Measurements from ENCODE around the gene ATP8A1.

The ATP8A1 gene

DNA sequence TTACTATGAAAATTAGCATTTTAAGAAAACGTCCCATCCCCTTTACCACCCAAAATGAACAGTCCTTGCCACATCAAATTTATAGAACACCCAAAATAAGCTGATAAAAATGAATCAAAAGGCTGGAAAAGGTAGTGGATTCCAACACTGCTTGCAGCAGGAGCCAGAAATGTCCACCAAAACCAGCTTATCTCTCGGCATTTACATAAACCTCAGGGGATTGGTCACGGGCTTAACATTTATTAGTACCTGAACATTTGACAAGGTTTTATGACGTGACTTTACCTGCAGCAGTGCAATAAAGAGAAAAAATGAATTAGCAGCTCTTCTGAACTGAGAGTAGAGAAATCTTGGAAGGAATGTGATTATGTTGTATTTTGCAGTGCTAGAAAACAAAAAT, 31.6 kb downstream of the ATP8A1 start:
- no peak for DNase-seq

DNA sequence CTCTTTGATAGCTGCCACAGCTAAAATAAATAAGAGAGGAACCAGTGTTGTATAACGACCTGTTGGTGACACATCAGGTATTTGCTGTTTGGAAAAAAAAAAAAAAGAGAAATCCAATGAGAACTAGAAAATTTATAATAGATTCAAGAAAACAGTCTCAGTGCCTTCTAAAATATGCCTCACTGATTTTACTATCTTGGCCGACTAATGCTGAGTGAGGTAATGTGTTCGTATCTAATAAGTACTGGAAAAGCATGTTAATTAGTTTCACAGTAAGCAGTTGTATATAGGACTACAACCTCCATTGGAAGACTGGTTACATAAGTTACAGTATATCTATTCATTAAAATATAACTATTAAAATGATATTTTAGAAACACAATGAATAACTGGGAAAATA, 32.4 kb downstream of the ATP8A1 start:
- DNase-seq: no peak

DNA sequence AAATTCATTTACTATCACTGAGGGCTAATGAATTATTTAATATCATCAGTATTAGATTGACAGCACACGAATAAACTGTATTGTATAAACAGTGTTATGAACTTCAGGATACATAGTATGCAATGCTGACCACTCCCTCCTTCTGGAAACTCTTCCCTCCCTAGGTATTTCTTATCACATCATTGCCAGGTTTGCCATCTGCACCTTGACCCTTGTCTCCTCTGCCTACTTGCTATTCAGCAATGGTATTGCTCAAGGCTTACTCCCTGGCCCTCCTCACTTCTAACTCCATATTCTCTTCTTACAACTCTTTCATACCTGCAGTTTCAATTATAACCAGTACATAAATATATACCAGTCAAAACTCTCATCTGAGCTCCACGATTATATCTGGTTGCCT, 38.9 kb downstream of the ATP8A1 start:
- DNase-seq: no peak

DNA sequence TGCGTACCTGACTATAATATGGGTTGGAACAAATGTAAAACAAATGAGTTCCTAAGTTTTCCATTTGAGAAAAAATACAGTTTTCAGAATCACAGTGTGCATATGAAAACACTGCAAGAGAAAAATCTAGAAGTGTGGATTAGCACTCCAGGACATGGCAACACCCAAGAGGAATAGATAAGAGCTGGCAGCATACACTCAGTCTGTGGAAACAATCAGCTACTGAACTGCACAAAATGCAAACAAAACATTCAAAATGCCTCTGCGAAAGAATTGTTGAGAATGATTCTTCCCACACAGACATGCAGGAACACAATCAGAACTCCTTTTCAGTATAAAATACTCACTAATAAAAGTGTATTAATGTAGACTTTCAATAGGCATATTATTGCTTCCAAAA, 39.9 kb downstream of the ATP8A1 start:
- DNase-seq: no peak

DNA sequence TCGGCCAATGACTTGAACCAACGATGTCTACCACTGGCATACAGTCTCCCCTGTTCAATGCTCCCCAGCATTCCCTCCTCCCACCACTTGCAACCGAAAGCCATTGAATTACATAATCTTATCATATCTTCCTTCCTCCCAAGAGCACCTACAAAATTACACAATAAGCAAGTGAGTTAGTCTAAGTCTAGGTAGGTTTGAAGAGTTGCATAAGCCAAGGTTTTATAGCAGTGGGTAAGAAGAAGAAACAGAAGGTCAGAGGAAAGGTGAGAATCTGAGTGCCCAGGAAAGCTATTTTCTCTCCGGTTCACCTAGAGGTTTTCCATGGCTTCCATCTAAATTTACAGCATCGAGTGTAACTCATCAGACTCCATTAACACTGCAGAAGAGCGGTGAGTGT, 40.3 kb downstream of the ATP8A1 start:
- no peak for DNase-seq

DNA sequence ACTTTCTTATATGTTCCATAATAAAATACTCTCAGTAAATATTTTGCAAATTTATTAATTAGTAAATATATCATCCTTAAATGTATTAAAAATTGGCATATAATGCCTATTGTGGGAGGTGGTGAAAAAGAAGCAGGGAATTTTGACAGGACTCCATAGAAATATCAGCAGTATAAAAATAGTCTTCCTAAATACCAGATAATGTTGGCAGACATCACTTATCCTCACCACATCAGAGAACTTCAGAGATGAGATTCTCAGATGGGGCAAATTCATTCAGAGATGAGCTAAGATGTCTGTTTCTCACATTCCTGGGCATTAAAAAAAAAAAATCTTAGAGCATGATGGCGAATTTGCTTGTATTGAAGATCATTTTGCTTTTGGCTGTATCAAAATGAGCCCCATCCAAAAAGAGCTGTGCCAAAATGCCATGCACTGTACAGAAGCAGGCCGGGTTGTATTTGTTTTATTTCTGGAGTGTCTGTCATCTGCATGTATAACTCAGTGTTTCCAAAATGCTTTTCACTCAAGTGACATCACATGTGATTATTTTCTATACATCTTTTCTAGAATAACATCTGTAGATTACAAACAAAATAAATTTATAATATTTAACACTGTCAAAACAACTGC, 41.7 kb downstream of the ATP8A1 start:
- no peak for DNase-seq

DNA sequence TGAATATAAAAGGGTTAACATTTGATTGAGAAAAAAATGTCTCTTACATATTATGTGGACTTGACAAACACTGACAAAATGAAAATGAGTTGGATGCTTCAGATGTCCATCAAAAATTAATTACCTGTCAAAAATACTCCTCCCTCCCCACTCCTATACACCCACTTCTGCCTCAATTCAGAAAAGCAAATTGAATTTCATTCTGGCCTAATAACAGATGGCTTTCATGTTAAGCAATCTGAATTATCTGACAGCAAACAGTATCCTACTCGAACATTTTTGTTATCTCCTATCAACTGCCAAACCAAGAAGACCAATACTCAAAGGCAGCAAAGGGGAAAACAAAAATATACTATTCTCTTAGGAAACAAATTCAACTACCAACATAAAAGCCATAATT, 44.0 kb downstream of the ATP8A1 start:
- DNase-seq: no peak

DNA sequence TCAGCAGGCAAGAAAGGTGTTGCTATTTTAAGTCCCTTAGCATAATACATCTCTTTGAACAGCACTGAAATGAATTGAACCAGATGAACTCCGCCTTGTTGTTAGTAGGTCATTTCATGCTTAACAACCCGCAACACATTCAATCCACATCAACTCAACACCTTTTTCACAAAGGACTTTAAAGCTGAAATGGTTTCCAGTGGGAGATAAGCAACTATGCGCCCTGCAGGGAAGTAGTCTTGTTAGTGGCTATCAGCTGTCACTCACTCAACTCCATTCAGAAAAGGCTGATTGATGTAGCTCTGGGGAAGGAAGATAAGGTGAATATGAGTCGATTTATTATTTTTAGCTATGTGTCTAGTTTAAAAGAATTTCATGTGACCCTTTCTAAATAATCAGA, 46.0 kb downstream of the ATP8A1 start:
- DNase-seq: no peak

DNA sequence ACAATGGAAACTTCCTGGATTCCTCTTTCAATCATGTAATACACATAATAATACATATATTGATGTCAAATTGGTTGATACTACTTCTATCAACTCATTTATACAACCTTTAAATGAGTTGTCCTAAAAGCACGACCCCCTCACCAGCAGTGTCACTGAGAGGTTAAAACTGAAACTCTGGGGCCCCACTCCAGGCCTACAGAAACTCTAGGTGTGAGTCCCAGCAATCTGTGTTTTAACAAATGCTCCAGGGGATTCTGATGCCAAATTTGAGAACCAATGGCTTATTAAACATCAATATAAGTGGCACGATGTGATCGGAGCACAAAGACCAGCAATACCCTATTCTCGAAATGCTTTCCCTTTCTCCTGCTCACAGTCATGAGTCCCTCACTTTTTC, 47.9 kb downstream of the ATP8A1 start:
- DNase-seq: no peak

DNA sequence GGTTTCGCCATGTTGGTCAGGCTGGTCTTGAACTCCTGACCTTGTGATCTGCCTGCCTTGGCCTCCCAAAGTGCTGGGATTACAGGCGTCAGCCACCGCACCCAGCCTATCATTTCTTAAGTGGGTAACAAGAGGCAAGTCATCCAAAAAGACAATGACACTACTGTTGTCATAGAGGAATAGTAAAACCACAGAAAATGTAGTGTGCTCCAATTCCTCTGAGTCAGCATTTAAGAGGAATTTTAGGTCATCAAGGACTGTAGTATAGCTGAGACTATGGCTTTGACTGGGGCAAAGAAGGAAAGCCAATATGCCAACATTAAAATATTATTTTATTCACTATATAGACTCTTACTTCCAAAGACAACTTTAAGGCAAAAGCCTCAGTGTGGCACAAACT, 48.4 kb downstream of the ATP8A1 start:
- no peak for DNase-seq

DNA sequence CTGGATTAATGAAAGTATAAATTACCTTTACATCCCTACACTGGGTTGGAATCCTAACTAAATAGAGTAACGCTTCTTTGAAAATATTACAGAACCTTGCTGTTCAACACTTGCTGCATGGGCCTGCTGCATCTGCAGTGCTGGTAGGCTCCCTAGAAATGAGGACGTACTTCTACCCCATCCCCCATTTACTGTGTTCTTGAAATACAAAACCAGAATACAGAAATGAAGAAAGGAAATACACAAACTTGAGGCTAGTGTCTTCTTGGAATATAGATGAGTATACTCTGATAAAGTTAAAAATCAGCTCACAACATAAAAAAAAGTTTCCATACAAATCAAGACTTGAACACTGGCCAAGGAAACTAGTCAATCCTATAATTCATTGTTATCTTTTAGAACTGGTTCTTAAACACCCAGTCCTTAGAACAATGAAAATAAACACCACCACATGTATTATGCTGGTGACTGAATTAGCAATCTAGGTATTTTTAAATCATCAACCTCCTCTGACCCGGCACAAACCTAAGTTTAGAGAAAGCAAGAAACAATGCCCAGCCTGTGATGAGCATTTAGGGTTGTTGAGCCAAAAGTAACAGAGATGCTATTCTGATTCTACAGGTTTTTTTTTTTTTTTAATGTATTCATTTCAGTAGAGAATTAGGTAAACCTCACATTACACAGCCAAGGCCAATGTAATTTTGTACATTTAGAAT, 49.7 kb downstream of the ATP8A1 start:
- DNase-seq: no peak

DNA sequence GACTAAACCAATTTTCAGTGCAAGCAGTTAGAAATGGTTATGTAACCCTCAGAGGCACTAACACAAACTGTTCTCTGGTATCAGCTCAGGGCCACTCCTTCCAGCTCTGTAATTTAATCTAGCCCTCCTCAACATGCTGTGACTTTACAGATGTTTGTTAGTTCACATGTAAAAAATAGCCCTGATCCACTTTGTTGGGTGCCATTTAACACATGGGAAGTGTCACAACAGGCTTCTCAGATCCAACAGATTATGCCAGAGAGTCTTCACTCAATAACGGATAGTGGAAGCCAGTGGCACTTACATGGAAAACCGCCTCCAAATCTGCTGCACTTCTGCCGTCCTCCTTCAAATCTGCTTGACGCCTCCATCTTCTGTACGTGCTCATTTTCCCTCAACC, 51.6 kb downstream of the ATP8A1 start:
- DNase-seq: no peak

DNA sequence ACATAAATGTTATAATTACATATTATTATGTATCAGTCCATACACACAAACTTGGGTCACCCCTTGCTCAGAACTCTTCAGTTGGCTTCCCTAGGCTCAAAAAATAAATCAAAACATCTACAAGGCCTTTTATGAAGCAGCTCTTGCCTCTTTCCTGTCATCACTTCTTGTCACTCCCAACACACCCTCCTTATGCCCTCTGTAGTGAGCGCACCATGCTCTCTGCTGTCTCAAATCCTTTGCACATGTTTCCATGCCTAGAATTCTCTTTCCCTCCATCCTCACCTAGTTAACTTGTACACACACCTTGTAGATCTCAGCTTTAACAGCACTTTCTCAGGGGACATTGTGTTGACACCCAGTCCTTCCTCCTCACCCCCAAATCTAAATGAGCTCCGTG, 53.0 kb downstream of the ATP8A1 start:
- no peak for DNase-seq

DNA sequence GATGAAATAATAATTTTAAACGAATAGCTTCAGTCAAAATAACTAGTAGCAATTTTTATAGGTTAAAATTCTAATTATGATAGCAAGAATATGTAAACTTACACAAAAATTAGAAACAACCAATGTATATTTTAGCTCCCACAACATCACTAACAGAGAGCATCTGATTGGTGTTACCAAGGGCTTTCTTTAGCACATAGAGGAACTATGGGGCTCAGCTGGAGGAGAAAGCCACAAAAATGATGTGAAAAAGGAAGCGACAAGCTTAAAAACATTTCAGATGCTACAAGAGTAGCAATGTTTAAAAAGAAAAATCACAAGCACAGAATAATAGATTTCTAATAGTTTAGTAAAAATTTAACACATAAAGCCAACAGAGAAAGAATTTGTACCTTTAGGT, 56.3 kb downstream of the ATP8A1 start:
- no peak for DNase-seq

DNA sequence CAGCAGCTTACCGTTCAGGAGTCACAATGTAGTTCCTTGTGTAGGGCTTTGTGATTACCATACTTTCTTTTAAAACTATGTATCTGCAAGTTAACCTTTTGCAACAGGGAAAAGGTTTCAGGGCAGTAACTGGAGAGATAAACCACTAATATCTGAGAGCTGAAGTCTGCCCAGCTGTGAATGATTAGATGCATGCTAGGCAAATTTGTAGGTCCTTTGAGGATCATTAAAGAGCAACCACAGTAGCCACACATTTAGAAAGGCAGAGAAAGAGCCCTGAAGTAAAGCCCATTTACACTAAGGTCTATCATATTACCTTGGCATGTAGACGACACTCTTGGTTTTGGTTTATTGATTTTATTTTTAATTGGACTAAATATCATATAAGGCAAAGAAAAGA, 60.0 kb downstream of the ATP8A1 start:
- DNase-seq: no peak

DNA sequence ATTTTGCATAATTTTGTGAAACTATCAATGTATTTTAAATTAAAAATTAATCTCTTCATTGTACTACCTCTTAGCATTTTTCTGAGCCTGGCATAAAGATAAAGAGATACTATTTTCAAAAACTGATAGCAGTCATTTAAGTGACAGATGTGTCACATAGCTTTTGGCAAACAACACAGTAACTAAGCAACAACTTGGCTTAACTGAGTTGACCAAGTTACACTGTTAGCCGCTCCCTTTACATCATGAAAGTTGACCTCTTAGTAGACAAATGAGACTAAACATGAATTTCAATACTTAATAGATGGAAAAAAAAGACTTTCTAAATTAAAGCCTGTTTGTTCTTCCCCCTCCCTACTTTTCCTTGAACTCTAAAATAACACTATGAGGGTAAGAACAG, 62.0 kb downstream of the ATP8A1 start:
- DNase-seq: no peak

DNA sequence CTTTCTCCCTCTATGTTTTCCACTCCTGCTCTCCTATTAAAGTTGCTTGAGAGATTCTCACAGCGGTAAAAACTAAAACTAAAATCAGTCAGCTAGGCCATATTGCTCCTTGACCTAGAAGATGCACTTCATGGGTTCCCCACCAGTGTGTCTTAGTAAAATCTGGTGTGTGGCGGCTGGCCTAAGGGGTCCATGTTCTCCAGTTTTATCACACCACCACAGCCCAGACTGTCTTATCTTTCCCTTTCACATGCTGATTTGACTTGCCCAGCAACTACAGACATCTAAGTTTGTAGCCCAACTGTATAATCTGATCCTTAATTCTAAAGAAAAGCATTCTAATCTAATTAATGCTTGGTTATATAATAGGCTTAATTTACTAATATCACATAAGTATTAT, 68.0 kb downstream of the ATP8A1 start:
- no peak for DNase-seq

DNA sequence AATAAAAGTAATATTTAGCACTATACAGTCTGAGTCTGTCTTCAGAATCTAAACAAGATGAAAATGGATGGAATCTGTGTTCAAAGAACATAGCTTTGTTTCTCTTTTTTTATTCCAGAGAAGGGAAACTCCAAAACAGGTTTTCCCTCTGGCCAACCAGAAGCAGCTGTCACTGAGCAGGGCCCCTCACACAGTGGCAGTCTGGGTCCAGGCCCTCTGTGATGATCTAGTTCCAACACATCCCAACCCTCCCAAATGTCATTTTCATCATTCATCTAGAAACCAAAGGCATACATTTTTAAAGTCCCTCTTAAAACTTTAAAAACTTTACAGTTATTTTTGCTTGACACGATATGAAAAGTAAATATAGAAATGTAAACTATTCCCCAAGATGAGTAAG, 70.1 kb downstream of the ATP8A1 start:
- DNase-seq: no peak

DNA sequence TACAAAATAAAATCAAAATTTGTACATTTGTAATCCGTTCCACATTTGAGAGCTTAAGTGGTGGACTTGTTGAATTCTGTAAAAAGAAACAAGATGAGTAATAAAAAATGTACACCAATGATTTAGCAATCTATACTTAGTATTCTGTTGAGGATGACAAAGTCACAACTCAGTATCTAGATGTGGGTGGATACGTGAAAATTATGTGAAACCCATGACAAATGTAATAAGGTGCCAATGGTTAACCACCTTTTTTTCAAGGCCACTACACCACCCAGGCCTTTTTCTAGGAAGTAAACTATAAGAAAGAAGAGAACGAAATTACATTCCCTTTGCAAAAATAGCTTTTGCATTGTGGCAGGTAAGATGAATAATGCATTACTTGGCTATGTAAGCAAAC, 77.0 kb downstream of the ATP8A1 start:
- DNase-seq: no peak

DNA sequence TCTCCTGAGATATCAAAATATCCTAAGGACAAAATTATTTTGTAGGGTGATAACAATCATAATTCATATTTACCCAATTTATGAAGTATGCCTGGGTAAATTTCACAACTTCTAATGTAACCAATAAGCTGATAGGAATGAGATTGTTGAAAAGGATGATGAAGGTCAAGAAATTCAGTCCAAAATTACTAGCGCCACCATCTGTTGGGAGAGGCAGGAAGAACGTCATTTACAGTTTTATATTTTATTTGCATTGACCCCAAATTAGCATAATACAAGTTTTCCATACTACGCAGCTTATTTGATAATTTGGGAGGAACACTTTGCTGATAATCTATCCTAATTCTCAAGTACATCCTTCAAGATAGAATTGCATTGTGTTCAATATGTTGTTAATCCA, 78.7 kb downstream of the ATP8A1 start:
- DNase-seq: no peak

DNA sequence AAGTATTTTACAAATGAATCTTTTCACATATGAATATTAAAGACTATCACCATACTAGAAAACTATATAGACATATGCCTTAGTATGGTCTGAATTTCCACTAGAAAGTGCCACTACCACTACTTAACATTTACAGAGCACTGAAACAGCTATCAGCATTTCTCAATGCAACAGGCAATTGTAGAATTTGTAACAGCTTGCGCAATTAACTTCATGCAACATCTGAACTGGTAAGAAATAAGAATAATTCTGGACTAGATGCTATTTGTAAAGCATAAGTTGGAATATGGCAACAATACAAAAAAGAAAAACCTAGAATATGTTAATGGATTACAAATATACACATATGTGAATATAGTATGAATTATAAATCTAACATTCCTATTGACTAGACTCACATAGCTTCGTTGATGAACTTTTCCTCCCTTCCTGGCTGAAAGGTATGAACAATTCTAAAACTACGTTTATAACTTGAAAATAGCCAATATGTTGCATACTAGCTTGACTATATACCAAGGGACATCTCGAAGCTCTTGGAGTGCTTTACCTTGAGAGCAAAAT, 82.0 kb downstream of the ATP8A1 start:
- no peak for DNase-seq

DNA sequence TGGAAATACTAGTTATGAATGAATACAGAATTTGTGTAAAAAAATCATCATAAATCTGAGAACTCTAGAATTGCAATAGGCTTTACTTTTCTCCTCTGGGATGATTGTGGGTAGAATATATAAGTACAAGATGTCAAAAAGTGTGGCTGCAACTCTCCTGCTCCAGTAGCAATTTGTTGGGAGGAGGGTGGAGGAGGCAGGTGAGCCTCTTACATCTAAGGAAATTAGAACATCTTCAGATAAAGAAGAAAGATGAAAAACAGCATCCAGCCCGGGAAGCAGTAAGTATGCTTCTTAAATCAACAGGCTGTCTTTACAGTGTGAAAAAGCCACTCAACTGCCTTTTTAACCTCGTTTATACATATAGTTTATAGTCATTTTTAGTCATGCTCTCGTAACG, 83.7 kb downstream of the ATP8A1 start:
- no peak for DNase-seq

DNA sequence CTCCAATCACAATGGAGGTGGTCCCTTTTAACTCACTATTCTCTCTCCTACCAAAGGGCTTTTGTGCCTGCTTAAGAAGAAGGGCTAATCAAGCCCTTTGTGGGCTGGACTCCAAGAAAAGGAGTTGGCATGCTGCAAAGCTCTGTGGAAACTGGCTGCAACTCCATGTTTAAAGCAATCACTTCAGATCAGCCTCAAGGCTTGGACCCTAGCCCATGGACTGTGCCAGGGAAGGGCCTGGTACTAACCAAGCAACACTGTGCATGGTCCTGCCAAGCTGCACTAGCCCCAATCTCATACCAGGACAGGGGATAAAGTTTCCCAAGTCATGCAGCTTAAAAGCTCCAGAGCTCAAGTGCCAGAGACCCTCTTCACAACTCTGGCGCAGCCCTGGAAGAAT, 86.7 kb downstream of the ATP8A1 start:
- no peak for DNase-seq

DNA sequence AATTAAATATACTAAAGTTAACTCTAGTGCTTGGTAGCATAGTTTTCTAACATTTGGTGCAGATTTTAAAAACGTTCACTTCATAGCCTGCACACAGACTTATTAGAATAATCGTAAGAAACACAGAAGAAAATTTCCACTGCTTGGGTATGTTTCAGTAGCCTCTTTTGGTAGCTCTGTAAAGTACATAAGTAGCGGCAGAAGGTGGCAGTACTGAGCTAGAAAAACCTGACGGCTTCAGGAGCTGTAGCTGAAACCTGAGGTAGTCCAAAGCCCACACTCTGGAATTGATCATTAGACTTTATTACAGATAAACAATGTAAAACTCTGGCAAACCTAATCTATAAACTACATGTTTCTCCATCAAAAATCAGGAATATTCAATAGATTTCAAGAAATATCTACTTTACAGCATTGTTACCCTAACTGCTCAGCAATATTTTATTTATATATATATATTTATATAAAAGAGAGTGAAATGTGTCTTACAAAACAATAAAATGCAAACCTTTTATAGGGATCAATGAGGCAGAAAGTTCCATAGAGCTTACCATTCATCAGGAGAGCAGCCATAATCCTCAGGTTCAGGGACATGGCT, 88.2 kb downstream of the ATP8A1 start:
- peak; percentile 61 for DNase-seq
